Lung (tissue), 12 donors: Measurements from ENCODE around the gene BTBD16. TPM values are rescaled to one million over a fixed set of nuclear protein-coding genes. Genes with fewer than 3 reads are reported as not detected.

ENCODE experiments used
- ATAC-seq: fragments of 200-7000 bp; cut with Tn5 transposase; one replicate; pipeline ENCODE4 v1.9.1; 2020; ENCODE audit warnings: moderate number of reproducible peaks; ENCODE audit not compliant: insufficient read depth, low FRiP score
- DNase-seq, 3 donors: peaks; one replicate each; pipeline ENCODE4 v3.0.0-alpha.2; 2013 to 2017
- H3K27ac ChIP-seq, 2 donors: one replicate each; pipeline ENCODE4 v1.5.1; 2013; ENCODE audit warnings: mild to moderate bottlenecking in 2 of 2, moderate library complexity in 2 of 2, control low read depth in 1 of 2, inconsistent platforms in 1 of 2, low read depth in 1 of 2, low read length in 1 of 2
- H3K27me3 ChIP-seq, 3 donors: one replicate each; pipeline ENCODE4 v1.5.1; 2013; ENCODE audit warnings: low read length in 2 of 3; ENCODE audit not compliant: control insufficient read depth in 3 of 3, insufficient read depth in 3 of 3
- H3K36me3 ChIP-seq, 4 donors: one replicate each; pipeline ENCODE4 v1.5.1; 2013; ENCODE audit warnings: low read length in 4 of 4, mild to moderate bottlenecking in 1 of 4, moderate library complexity in 1 of 4; ENCODE audit not compliant: control insufficient read depth in 4 of 4, insufficient read depth in 4 of 4
- H3K4me1 ChIP-seq, 5 donors: one replicate each; pipeline ENCODE4 v1.5.1; 2013; ENCODE audit warnings: low read length in 5 of 5, mild to moderate bottlenecking in 2 of 5, moderate library complexity in 1 of 5; ENCODE audit not compliant: control insufficient read depth in 5 of 5, insufficient read depth in 5 of 5
- H3K4me3 ChIP-seq: one replicate; pipeline ENCODE4 v1.5.1; 2013; ENCODE audit warnings: mild to moderate bottlenecking, control low read depth, moderate library complexity
- H3K9ac ChIP-seq, 2 donors: one replicate each; pipeline ENCODE4 v1.5.1; 2013; ENCODE audit warnings: low read length in 2 of 2, control low read depth in 1 of 2; ENCODE audit not compliant: insufficient read depth in 1 of 2
- H3K9me3 ChIP-seq, 4 donors: one replicate each; pipeline ENCODE4 v1.5.1; 2013; ENCODE audit warnings: low read length in 3 of 4, mild to moderate bottlenecking in 1 of 4, moderate library complexity in 1 of 4; ENCODE audit not compliant: control insufficient read depth in 4 of 4, insufficient read depth in 3 of 4
- WGBS, 2 donors: extraction: QIAGEN DNeasy Blood & Tissue Kit; methylation state at CpG; one replicate each; pipeline ENCODE4 v1.1.7; 2013; 5-methylcytosine and 5-hydroxymethylcytosine counted together
- polyA plus RNA-seq, 2 donors: library from polyadenylated mRNA; stranded (reverse); fragments of 200-250 nt; gene quantifications; one replicate each; pipeline ENCODE4 v1.2.1, GENCODE V29; 2013
- total RNA-seq, 2 donors: library from RNA; depleted of rRNA in 1 of 2; stranded (reverse); fragments of >200 nt in 1 of 2; gene quantifications; one replicate each; pipeline ENCODE4 v1.2.1, GENCODE V29; 2014 to 2021
- TF ChIP-seq, protein P1 (sequence below): IDR thresholded peaks from 2 replicates; pipeline ENCODE4 v1.5.1; 2012; ENCODE audit warnings: mild to moderate bottlenecking; ENCODE audit errors: control extremely low read depth, extremely low read depth
- donor health status: control.
- donor health status: control.
- donor health status: Bipolar disorder and iron deficiency.
- donor health status: healthy.
- donor health status: DM: yes; HTN: yes; CAD: no.

Gene BTBD16
- total and polyA plus RNA-seq, 4 donors, result 0.03 to 0.73 (median 0.67) TPM; not detected in 1

DNA sequence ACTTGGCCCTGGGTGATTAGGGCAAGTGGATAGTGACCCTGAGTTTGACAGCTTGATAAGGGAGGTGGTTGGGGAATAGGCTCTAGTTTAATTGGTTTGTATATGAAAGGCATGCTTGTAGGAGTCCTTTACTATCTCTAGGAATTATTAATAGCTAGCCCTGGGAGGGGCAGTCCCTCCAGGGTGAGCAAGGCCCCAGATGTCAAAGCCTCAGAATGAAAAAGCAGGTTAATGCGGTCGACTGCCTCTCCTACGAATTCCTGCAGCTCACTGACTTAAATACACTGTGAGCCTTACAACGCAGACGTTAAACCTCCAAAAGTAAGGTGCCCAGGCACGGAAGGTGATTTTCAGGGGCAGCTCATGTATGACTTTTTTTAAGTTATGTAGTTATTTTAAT is 5.2 kb upstream of the BTBD16 start:
- peaks cover 0 to 19% (median 0%) of the 10 kb centered on the region in 4 donors for H3K36me3 ChIP-seq
- no peak overlapping the region for H3K4me3 ChIP-seq
- TF ChIP-seq, protein P1, sequence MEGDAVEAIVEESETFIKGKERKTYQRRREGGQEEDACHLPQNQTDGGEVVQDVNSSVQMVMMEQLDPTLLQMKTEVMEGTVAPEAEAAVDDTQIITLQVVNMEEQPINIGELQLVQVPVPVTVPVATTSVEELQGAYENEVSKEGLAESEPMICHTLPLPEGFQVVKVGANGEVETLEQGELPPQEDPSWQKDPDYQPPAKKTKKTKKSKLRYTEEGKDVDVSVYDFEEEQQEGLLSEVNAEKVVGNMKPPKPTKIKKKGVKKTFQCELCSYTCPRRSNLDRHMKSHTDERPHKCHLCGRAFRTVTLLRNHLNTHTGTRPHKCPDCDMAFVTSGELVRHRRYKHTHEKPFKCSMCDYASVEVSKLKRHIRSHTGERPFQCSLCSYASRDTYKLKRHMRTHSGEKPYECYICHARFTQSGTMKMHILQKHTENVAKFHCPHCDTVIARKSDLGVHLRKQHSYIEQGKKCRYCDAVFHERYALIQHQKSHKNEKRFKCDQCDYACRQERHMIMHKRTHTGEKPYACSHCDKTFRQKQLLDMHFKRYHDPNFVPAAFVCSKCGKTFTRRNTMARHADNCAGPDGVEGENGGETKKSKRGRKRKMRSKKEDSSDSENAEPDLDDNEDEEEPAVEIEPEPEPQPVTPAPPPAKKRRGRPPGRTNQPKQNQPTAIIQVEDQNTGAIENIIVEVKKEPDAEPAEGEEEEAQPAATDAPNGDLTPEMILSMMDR, result no peak
- 84 to 92% methylated on average over 6 of the region's 6 CpGs for WGBS, 2 donors
- H3K27me3 ChIP-seq, result no peaks in the 10 kb centered on the region
- DNase-seq (no peak), ATAC-seq (no peak)
- no peak overlapping the region for H3K9ac ChIP-seq
- H3K27ac ChIP-seq, result no peak overlapping the region
- peaks cover 0 to 15% (median 0%) of the 10 kb centered on the region in 5 donors for H3K4me1 ChIP-seq
- peaks cover 0 to under 1% (median 0%) of the 10 kb centered on the region in 4 donors for H3K9me3 ChIP-seq

DNA sequence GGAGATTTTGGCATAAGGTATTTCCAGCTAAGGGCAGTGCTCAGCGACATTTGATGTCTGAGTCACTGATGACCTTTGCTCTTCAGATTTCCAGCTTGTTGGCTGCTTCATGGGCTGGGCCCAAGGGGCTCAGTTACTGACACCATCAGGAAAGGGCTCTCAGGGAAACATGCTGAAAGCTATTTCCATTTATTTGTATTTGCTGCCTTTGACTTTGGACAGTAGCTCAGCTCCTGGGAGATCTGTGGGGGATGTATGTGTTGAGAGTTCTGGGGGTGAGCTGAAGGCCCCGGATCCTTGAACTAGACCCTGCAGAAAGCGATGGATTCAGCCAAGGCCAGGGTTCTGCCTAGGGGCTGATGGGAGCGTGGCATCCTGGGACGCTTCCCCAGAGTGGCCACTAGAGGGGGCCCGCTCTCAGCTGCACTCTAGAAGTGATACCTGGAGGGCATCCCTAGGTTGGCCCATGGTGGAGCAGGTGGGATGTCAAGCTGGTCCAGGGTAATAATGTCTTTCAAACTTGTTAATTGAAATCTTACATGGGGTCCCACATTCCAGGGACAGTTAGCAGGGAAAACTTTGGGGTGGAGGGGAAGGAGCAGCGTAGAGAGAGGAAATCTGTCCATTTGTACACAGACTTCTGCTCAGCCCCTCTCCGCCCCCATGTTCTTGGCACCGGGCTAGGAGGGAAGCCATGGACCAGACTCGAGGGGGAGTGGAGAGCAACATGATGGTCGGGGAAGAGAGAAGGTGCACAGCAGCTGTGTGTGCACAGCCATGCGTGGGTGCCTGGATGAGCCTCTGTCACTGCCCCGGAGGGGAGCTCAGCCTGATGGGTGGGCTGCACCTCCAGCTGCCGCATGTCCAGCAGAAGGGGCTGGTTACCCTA is 3.0 kb upstream of the BTBD16 start:
- DNase-seq (peak; percentile 26 to 35 (median 33)), ATAC-seq (no peak)
- H3K4me3 ChIP-seq, result no peak overlapping the region
- H3K27ac ChIP-seq, result peak overlapping the region in 1 of 2 donors; percentile 46
- peaks cover 0 to 21% (median 0%) of the 10 kb centered on the region in 4 donors for H3K36me3 ChIP-seq
- H3K9me3 ChIP-seq, result peaks cover 0 to 2% (median 0%) of the 10 kb centered on the region in 4 donors
- TF ChIP-seq, protein P1, result peak; percentile 43
- no peaks in the 10 kb centered on the region for H3K27me3 ChIP-seq
- H3K9ac ChIP-seq, result no peak overlapping the region
- H3K4me1 ChIP-seq, result peaks cover 0 to 15% (median 0%) of the 10 kb centered on the region in 5 donors
- 58 to 63% methylated on average over 14 of the region's 14 CpGs for WGBS, 2 donors

DNA sequence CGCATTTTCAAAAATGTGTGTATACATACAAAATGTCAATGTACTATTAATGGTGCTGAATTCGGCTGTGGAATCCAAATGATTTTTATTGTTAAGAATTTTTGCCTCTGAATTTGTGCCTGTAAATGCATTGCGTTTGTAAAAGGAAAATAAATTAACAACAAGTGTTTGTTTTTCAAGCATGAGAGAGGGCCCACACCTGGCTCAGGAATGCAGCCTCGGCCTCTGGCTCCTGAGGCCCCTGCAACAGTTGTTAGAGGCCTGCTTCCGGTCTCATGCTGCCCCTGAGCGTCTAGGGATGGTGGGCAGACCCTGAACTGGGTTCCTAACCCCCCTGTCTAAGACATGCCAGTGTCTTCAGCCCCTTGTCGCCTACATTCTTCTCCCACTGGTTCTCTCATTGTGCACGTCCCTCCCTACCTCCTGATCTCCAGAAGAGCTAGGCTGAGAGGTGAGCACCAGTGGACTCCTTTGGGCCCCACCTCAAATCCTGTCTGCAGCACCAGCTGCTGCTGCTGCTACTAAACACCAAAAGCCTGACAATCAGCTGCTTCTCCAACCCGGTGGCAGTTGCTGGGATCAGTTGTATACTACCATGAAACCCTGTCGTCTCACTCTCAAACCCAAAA is 1.9 kb upstream of the BTBD16 start:
- DNase-seq, result no peak
- Histone ChIP-seq H3K9me3 (peaks cover 0 to 2% (median 0%) of the 10 kb centered on the region in 4 donors), H3K27me3 (no peaks in the 10 kb centered on the region), H3K36me3 (peaks cover 0 to 21% (median 0%) of the 10 kb centered on the region in 4 donors), H3K27ac (peak overlapping the region in 1 of 2 donors; percentile 51), H3K4me1 (peaks cover 0 to 9% (median 0%) of the 10 kb centered on the region in 5 donors), H3K4me3 (no peak overlapping the region), H3K9ac (no peak overlapping the region)
- no peak for ATAC-seq
- TF ChIP-seq, protein P1, result no peak
- 70 to 77% methylated on average over 10 of the region's 10 CpGs for WGBS, 2 donors
